ENCODE results near the gene RBMS2.

DNA sequence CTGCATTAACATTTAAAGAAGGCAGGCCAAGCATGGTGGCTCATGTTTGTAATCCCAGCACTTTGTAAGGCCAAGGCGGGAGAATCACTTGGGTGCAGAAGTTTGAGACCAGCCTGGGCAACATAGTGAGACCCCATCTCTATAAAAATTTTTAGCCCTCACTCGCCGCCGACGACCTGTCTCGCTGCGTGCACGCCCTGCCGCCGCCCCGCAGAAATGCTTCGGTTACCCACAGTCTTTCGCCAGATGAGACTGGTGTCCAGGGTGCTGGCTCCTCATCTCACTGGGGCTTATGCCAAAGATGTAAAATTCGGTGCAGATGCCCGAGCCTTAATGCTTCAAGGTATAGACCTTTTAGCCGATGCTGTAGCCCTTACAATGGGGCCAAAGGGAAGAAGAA is 10.8 kb upstream of the RBMS2 start:
- TF ChIP-seq, protein P1, sequence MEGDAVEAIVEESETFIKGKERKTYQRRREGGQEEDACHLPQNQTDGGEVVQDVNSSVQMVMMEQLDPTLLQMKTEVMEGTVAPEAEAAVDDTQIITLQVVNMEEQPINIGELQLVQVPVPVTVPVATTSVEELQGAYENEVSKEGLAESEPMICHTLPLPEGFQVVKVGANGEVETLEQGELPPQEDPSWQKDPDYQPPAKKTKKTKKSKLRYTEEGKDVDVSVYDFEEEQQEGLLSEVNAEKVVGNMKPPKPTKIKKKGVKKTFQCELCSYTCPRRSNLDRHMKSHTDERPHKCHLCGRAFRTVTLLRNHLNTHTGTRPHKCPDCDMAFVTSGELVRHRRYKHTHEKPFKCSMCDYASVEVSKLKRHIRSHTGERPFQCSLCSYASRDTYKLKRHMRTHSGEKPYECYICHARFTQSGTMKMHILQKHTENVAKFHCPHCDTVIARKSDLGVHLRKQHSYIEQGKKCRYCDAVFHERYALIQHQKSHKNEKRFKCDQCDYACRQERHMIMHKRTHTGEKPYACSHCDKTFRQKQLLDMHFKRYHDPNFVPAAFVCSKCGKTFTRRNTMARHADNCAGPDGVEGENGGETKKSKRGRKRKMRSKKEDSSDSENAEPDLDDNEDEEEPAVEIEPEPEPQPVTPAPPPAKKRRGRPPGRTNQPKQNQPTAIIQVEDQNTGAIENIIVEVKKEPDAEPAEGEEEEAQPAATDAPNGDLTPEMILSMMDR (IDR thresholded peaks at IDR 0.05) = no peak
- no peak for TF ChIP-seq EP300 (IDR thresholded peaks at IDR 0.05)
